NCI-H1048 (cell line): ENCODE data around the gene GINS2.

Experiments used
- DNase-seq: peaks from one replicate; lab custom pipeline; 2025; lab: John Stamatoyannopoulos, UW

Gene GINS2

GRCh38 chr16:85689285-85689949 lies 663 bp upstream of the GINS2 start:
- no peak for DNase-seq

- no peak for DNase-seq
Measured at GRCh38 chr16:85687651-85688471, 893 bp downstream of the GINS2 start.

GRCh38 chr16:85686912-85687591 lies 1.7 kb downstream of the GINS2 start:
- no peak for DNase-seq

- DNase-seq = no peak
Measured at GRCh38 chr16:85685251-85685650, 3.5 kb downstream of the GINS2 start.

- no peak for DNase-seq
Measured at GRCh38 chr16:85683363-85683762, 5.4 kb downstream of the GINS2 start.

- DNase-seq = no peak
Measured at GRCh38 chr16:85682516-85682915, 6.2 kb downstream of the GINS2 start.

GRCh38 chr16:85681255-85681654 lies 7.5 kb downstream of the GINS2 start:
- no peak for DNase-seq

GRCh38 chr16:85680352-85680944 lies 8.3 kb downstream of the GINS2 start:
- no peak for DNase-seq

GRCh38 chr16:85679870-85680269 lies 8.9 kb downstream of the GINS2 start:
- no peak for DNase-seq

- DNase-seq = no peak
Measured at GRCh38 chr16:85678821-85679220, 9.9 kb downstream of the GINS2 start.

- DNase-seq = no peak
Measured at GRCh38 chr16:85678016-85678415, 10.7 kb downstream of the GINS2 start.

GRCh38 chr16:85677383-85677967 lies 11.3 kb downstream of the GINS2 start:
- DNase-seq = no peak

- no peak for DNase-seq
Measured at GRCh38 chr16:85676466-85676865, 12.3 kb downstream of the GINS2 start.

GRCh38 chr16:85675251-85675874 lies 13.4 kb downstream of the GINS2 start:
- DNase-seq = no peak

GRCh38 chr16:85674828-85675227 lies 13.9 kb downstream of the GINS2 start:
- no peak for DNase-seq

- DNase-seq = no peak
Measured at GRCh38 chr16:85674418-85674755, 14.4 kb downstream of the GINS2 start.

GRCh38 chr16:85673529-85674417 lies 15.0 kb downstream of the GINS2 start:
- no peak for DNase-seq

- no peak for DNase-seq
Measured at GRCh38 chr16:85670840-85671239, 17.9 kb downstream of the GINS2 start.

- no peak for DNase-seq
Measured at GRCh38 chr16:85668676-85669424, 19.9 kb downstream of the GINS2 start.

- DNase-seq = no peak
Measured at GRCh38 chr16:85667841-85668413, 20.8 kb downstream of the GINS2 start.
